Measurements from ENCODE around the gene CELF4.

The CELF4 gene

DNA sequence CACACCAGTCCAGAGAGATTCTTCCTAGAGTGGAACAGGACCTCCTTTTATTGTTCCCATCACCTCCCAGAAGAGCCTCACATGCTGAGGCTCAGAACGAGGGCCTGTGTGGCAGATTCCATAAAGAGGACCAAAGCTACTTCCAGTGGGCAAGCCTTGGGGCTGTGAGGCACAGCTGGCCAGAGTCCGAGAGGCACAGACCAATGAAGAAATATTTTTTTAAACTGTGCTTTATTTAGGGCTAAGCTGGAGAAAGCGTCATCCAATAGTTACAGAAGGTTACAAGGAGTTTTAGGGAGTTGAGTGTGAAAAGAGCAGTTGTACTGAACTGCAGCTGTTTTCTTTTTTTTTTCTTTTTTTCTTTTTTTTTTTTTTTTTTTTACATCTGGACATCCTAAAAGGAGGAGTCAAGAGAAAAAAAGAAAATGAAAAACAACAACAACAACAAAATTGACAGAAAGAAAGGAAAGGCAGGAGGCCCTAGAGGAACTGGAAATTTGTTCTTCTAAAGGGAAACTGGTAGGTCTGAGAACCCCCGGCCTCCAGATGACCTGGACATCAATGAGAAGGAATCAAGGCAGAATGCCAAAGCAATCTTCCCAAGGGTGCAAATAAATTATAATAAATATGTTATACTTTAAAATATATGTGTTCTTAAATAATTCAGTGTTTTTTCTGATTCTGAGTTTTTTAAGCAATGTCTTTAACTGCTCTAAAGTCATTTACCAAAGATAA, 322.6 kb downstream of the CELF4 start:
- H3K27me3 ChIP-seq (replicated peaks in 2 of 5; ENCODE audit: control insufficient read depth in 4 of 5, insufficient read depth in 5 of 5, low read length in 4 of 5): peaks cover 2 to 59% (median 21%) of the 10 kb centered on the region in 5 experiments
- POLR2A ChIA-PET: no interaction called here
- H3K4me3 ChIP-seq (ENCODE audit: control insufficient read depth in 1 of 7, extremely low read depth in 1 of 7, insufficient read depth in 4 of 7, low read depth in 2 of 7, low read length in 6 of 7): no peak overlapping the region
- DNase-seq: no peak
- WGBS (ENCODE audit: insufficient coverage): 100% methylated on average over 2 of the region's 4 CpGs
- peaks cover 0 to 3% (median 0%) of the 10 kb centered on the region in 4 experiments for H3K4me1 ChIP-seq (ENCODE audit: control extremely low read depth in 1 of 4, control insufficient read depth in 4 of 4, insufficient read depth in 4 of 4, low read length in 3 of 4)
- CTCF ChIA-PET: no interaction called here
- peaks cover 0 to 1% (median 0%) of the 10 kb centered on the region in 5 experiments for H3K9me3 ChIP-seq (ENCODE audit: control extremely low read depth in 1 of 5, control insufficient read depth in 4 of 5, insufficient read depth in 2 of 5, low read depth in 1 of 5, low read length in 4 of 5)
- H3K27ac ChIP-seq (ENCODE audit: insufficient read depth in 1 of 2, low read depth in 1 of 2, low read length in 2 of 2, poor library complexity in 1 of 2, severe bottlenecking in 2 of 2): no peak overlapping the region
- no peaks in the 10 kb centered on the region for H3K36me3 ChIP-seq (ENCODE audit: control insufficient read depth in 4 of 4, insufficient read depth in 4 of 4, low read length in 3 of 4)

- H3K9me3 ChIP-seq (ENCODE audit: control extremely low read depth in 1 of 5, control insufficient read depth in 4 of 5, insufficient read depth in 2 of 5, low read depth in 1 of 5, low read length in 4 of 5): peaks cover 0 to 1% (median 0%) of the 10 kb centered on the region in 5 experiments
- H3K27ac ChIP-seq (ENCODE audit: insufficient read depth in 1 of 2, low read depth in 1 of 2, low read length in 2 of 2, poor library complexity in 1 of 2, severe bottlenecking in 2 of 2): no peak overlapping the region
- CTCF ChIA-PET: no interaction called here
- DNase-seq: no peak
- WGBS (ENCODE audit: insufficient coverage): 100% methylated on average over 4 of the region's 6 CpGs
- peaks cover 0 to 3% (median 0%) of the 10 kb centered on the region in 4 experiments for H3K4me1 ChIP-seq (ENCODE audit: control extremely low read depth in 1 of 4, control insufficient read depth in 4 of 4, insufficient read depth in 4 of 4, low read length in 3 of 4)
- no peak overlapping the region for H3K4me3 ChIP-seq (ENCODE audit: control insufficient read depth in 1 of 7, extremely low read depth in 1 of 7, insufficient read depth in 4 of 7, low read depth in 2 of 7, low read length in 6 of 7)
- POLR2A ChIA-PET: no interaction called here
- H3K27me3 ChIP-seq (replicated peaks in 2 of 5; ENCODE audit: control insufficient read depth in 4 of 5, insufficient read depth in 5 of 5, low read length in 4 of 5): peaks cover 2 to 53% (median 20%) of the 10 kb centered on the region in 5 experiments
- no peaks in the 10 kb centered on the region for H3K36me3 ChIP-seq (ENCODE audit: control insufficient read depth in 4 of 4, insufficient read depth in 4 of 4, low read length in 3 of 4)
These were observed 323.5 kb downstream of the CELF4 start for GRCh38 chr18:37242091-37242490.

DNA sequence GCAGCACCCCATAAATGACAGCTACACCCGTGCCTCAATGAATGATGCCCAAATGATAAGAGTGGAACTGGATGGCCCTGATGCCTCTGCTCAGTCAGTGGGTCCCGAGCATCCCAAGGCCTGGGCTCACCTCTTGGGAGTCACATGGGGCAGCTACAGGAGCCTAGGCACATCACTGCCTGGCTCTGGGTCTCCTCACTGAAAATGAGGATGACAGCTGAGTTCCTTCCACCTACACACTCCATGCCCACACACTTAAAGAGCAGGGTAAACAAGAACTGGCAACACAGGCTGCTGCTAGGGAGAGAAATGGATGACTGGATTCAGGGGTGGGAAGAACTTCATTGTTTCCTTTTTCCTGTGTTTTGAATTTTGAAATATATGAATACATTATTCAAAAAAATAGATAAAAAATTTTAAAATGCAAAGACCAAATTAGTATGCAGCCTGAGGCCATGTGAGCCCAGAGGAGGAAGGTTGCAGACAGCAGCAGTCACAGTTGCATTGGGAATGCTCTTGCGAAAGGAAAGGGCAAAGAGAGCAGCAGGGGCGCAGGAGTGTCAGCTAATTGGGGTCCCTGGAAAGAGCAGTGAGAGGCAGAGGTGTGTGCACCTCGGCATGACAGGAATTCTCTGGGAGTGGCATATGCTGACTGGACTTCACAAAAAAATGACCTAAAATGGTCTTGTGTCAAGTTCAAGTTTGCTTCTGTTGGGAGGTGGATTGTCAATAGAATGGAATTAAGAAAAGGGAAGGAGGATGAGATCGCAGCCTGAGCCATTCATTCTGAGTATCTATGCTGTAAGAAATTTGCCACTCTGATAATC, 327.1 kb downstream of the CELF4 start:
- Histone ChIP-seq H3K27ac (ENCODE audit: insufficient read depth in 1 of 2, low read depth in 1 of 2, low read length in 2 of 2, poor library complexity in 1 of 2, severe bottlenecking in 2 of 2) (no peak overlapping the region), H3K9me3 (ENCODE audit: control extremely low read depth in 1 of 5, control insufficient read depth in 4 of 5, insufficient read depth in 2 of 5, low read depth in 1 of 5, low read length in 4 of 5) (no peaks in the 10 kb centered on the region), H3K4me1 (ENCODE audit: control extremely low read depth in 1 of 4, control insufficient read depth in 4 of 4, insufficient read depth in 4 of 4, low read length in 3 of 4) (no peaks in the 10 kb centered on the region), H3K4me3 (ENCODE audit: control insufficient read depth in 1 of 7, extremely low read depth in 1 of 7, insufficient read depth in 4 of 7, low read depth in 2 of 7, low read length in 6 of 7) (no peak overlapping the region), H3K36me3 (ENCODE audit: control insufficient read depth in 4 of 4, insufficient read depth in 4 of 4, low read length in 3 of 4) (no peaks in the 10 kb centered on the region), H3K27me3 (replicated peaks in 2 of 5; ENCODE audit: control insufficient read depth in 4 of 5, insufficient read depth in 5 of 5, low read length in 4 of 5) (peaks cover 0 to 24% (median 15%) of the 10 kb centered on the region in 5 experiments)
- DNase-seq: no peak
- CTCF ChIA-PET: no interaction called here
- POLR2A ChIA-PET: no interaction called here
- WGBS (ENCODE audit: insufficient coverage): 95% methylated on average over 4 of the region's 6 CpGs

GRCh38 chr18:37235583-37235982, 330.0 kb downstream of the CELF4 start:
- ChIA-PET POLR2A (no interaction called here), CTCF (no interaction called here)
- WGBS (ENCODE audit: insufficient coverage): 100% methylated on average over 2 of the region's 2 CpGs

GRCh38 chr18:37231251-37231650, 334.3 kb downstream of the CELF4 start:
- Histone ChIP-seq H3K27me3 (replicated peaks in 2 of 5; ENCODE audit: control insufficient read depth in 4 of 5, insufficient read depth in 5 of 5, low read length in 4 of 5) (no peaks in the 10 kb centered on the region), H3K9me3 (ENCODE audit: control extremely low read depth in 1 of 5, control insufficient read depth in 4 of 5, insufficient read depth in 2 of 5, low read depth in 1 of 5, low read length in 4 of 5) (no peaks in the 10 kb centered on the region), H3K27ac (ENCODE audit: insufficient read depth in 1 of 2, low read depth in 1 of 2, low read length in 2 of 2, poor library complexity in 1 of 2, severe bottlenecking in 2 of 2) (no peak overlapping the region), H3K36me3 (ENCODE audit: control insufficient read depth in 4 of 4, insufficient read depth in 4 of 4, low read length in 3 of 4) (no peaks in the 10 kb centered on the region), H3K4me1 (ENCODE audit: control extremely low read depth in 1 of 4, control insufficient read depth in 4 of 4, insufficient read depth in 4 of 4, low read length in 3 of 4) (no peaks in the 10 kb centered on the region), H3K4me3 (ENCODE audit: control insufficient read depth in 1 of 7, extremely low read depth in 1 of 7, insufficient read depth in 4 of 7, low read depth in 2 of 7, low read length in 6 of 7) (no peak overlapping the region)
- 90% methylated on average over 2 of the region's 3 CpGs for WGBS (ENCODE audit: insufficient coverage)
- ChIA-PET POLR2A (no interaction called here), CTCF (no interaction called here)
- DNase-seq: no peak

More at GRCh38 chr18:37235583-37235982, 330.0 kb downstream of the CELF4 start:
- Histone ChIP-seq H3K4me3 (ENCODE audit: control insufficient read depth in 1 of 7, extremely low read depth in 1 of 7, insufficient read depth in 4 of 7, low read depth in 2 of 7, low read length in 6 of 7) (no peak overlapping the region), H3K27me3 (replicated peaks in 2 of 5; ENCODE audit: control insufficient read depth in 4 of 5, insufficient read depth in 5 of 5, low read length in 4 of 5) (peaks cover 0 to 7% (median 0%) of the 10 kb centered on the region in 5 experiments), H3K27ac (ENCODE audit: insufficient read depth in 1 of 2, low read depth in 1 of 2, low read length in 2 of 2, poor library complexity in 1 of 2, severe bottlenecking in 2 of 2) (no peak overlapping the region), H3K36me3 (ENCODE audit: control insufficient read depth in 4 of 4, insufficient read depth in 4 of 4, low read length in 3 of 4) (no peaks in the 10 kb centered on the region), H3K4me1 (ENCODE audit: control extremely low read depth in 1 of 4, control insufficient read depth in 4 of 4, insufficient read depth in 4 of 4, low read length in 3 of 4) (no peaks in the 10 kb centered on the region), H3K9me3 (ENCODE audit: control extremely low read depth in 1 of 5, control insufficient read depth in 4 of 5, insufficient read depth in 2 of 5, low read depth in 1 of 5, low read length in 4 of 5) (no peaks in the 10 kb centered on the region)
- DNase-seq: no peak

DNA sequence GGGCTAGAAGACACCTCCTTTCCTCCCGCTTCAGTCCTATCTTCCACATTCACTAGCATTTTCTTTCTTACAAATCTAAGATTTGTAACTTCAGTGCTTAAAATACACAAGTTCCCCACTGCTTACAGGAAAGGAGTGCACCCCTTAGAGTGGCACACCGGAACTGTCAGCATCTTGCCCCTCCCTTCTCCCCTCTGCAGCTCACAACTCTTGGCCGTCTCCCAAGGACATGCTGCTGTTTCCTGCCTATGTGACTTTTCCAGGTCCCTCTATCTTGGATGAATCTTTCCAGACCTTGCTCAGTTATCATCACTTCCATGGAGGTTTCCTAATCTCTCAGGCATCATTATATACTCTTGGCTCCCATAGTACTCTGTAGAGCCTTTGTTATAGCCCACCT, 334.8 kb downstream of the CELF4 start:
- no peak overlapping the region for H3K4me3 ChIP-seq (ENCODE audit: control insufficient read depth in 1 of 7, extremely low read depth in 1 of 7, insufficient read depth in 4 of 7, low read depth in 2 of 7, low read length in 6 of 7)
- DNase-seq: no peak
- no peak overlapping the region for H3K27ac ChIP-seq (ENCODE audit: insufficient read depth in 1 of 2, low read depth in 1 of 2, low read length in 2 of 2, poor library complexity in 1 of 2, severe bottlenecking in 2 of 2)
- CTCF ChIA-PET: no interaction called here
- no peaks in the 10 kb centered on the region for H3K27me3 ChIP-seq (replicated peaks in 2 of 5; ENCODE audit: control insufficient read depth in 4 of 5, insufficient read depth in 5 of 5, low read length in 4 of 5)
- H3K36me3 ChIP-seq (ENCODE audit: control insufficient read depth in 4 of 4, insufficient read depth in 4 of 4, low read length in 3 of 4): no peaks in the 10 kb centered on the region
- POLR2A ChIA-PET: no interaction called here
- no peaks in the 10 kb centered on the region for H3K9me3 ChIP-seq (ENCODE audit: control extremely low read depth in 1 of 5, control insufficient read depth in 4 of 5, insufficient read depth in 2 of 5, low read depth in 1 of 5, low read length in 4 of 5)
- H3K4me1 ChIP-seq (ENCODE audit: control extremely low read depth in 1 of 4, control insufficient read depth in 4 of 4, insufficient read depth in 4 of 4, low read length in 3 of 4): no peaks in the 10 kb centered on the region
- WGBS (ENCODE audit: insufficient coverage): 75% methylated on average over 3 of the region's 3 CpGs

GRCh38 chr18:37225279-37225678, 340.3 kb downstream of the CELF4 start:
- CTCF ChIA-PET: no interaction called here
- 87% methylated on average over 3 of the region's 4 CpGs for WGBS (ENCODE audit: insufficient coverage)
- Histone ChIP-seq H3K4me3 (ENCODE audit: control insufficient read depth in 1 of 7, extremely low read depth in 1 of 7, insufficient read depth in 4 of 7, low read depth in 2 of 7, low read length in 6 of 7) (no peak overlapping the region), H3K36me3 (ENCODE audit: control insufficient read depth in 4 of 4, insufficient read depth in 4 of 4, low read length in 3 of 4) (peaks cover 0 to 2% (median 0%) of the 10 kb centered on the region in 4 experiments), H3K9me3 (ENCODE audit: control extremely low read depth in 1 of 5, control insufficient read depth in 4 of 5, insufficient read depth in 2 of 5, low read depth in 1 of 5, low read length in 4 of 5) (no peaks in the 10 kb centered on the region), H3K27ac (ENCODE audit: insufficient read depth in 1 of 2, low read depth in 1 of 2, low read length in 2 of 2, poor library complexity in 1 of 2, severe bottlenecking in 2 of 2) (no peak overlapping the region), H3K4me1 (ENCODE audit: control extremely low read depth in 1 of 4, control insufficient read depth in 4 of 4, insufficient read depth in 4 of 4, low read length in 3 of 4) (no peaks in the 10 kb centered on the region), H3K27me3 (replicated peaks in 2 of 5; ENCODE audit: control insufficient read depth in 4 of 5, insufficient read depth in 5 of 5, low read length in 4 of 5) (no peaks in the 10 kb centered on the region)
- POLR2A ChIA-PET: no interaction called here
- DNase-seq: no peak

All from common myeloid progenitor, CD34-positive (primary cell).